MCF 10A (cell line): Measurements from ENCODE around the gene CCR3. TPM values are rescaled to one million over a fixed set of nuclear protein-coding genes. Genes with fewer than 3 reads are reported as not detected.
A peak's percentile ranks its signal among the peaks of the same experiment; 100 is the strongest.

Experiments used
- Bru-seq: library from RNA; stranded (reverse); fragments of 400-500 nt; gene quantifications from one replicate; lab custom pipeline; 2021; lab: Mats Ljungman, UMichigan
- BruChase-seq, 2 experiments: library from RNA; stranded (reverse); fragments of 400-500 nt; gene quantifications; one replicate each; lab custom pipeline; 2021; lab: Mats Ljungman, UMichigan
- BruUV-seq: library from RNA; stranded (reverse); fragments of 400-500 nt; replicated peaks from 2 replicates; lab custom pipeline; 2021; lab: Mats Ljungman, UMichigan
- CTCF ChIA-PET: fragments of 300-600 bp; sonication (Branson Sonifier 250); formaldehyde crosslinking; extraction: SDS; loops from one replicate; lab custom pipeline; 2021; ENCODE audit warnings: antibody characterized with exemption, inconsistent platforms; lab: Yijun Ruan, JAX
- POLR2A ChIA-PET: fragments of 300-600, 350-650 bp; sonication (Branson Sonifier 250); formaldehyde crosslinking; extraction: SDS; loops from one replicate; lab custom pipeline; 2020; ENCODE audit warnings: antibody characterized with exemption, inconsistent platforms; lab: Yijun Ruan, JAX
- DNase-seq: peaks from one replicate; pipeline ENCODE4 v3.0.0-alpha.2; 2018; ENCODE audit not compliant: unreplicated experiment
- H3K27ac Mint-ChIP-seq: one replicate; pipeline ENCODE4 v1.8.0; 2022; ENCODE audit warnings: mild to moderate bottlenecking, low read depth, mixed read lengths; ENCODE audit not compliant: unreplicated experiment
- H3K27me3 Mint-ChIP-seq: one replicate; pipeline ENCODE4 v1.8.0; 2022; ENCODE audit warnings: mixed read lengths; ENCODE audit not compliant: insufficient read depth, unreplicated experiment
- H3K36me3 Mint-ChIP-seq: one replicate; pipeline ENCODE4 v1.8.0; 2022; ENCODE audit warnings: mild to moderate bottlenecking, moderate library complexity, mixed read lengths; ENCODE audit not compliant: insufficient read depth, unreplicated experiment
- H3K4me1 Mint-ChIP-seq: one replicate; pipeline ENCODE4 v1.8.0; 2022; ENCODE audit warnings: mixed read lengths; ENCODE audit not compliant: insufficient read depth, unreplicated experiment
- H3K4me3 Mint-ChIP-seq: one replicate; pipeline ENCODE4 v1.8.0; 2022; ENCODE audit warnings: mild to moderate bottlenecking, moderate library complexity, mixed read lengths; ENCODE audit not compliant: unreplicated experiment
- H3K9me3 Mint-ChIP-seq: one replicate; pipeline ENCODE4 v1.8.0; 2022; ENCODE audit warnings: mixed read lengths; ENCODE audit not compliant: unreplicated experiment
- intact Hi-C: fragments of 100-400 bp; cut with micrococcal nuclease; formaldehyde crosslinking; loops from 2 replicates; pipeline ENCODE4 v1.14.1; 2022
- long read RNA-seq: library from polyadenylated mRNA; stranded (forward); transcript quantifications from one replicate; pipeline ENCODE4 v2.0.0, GENCODE V29; 2022
- total RNA-seq: library from RNA; stranded (reverse); gene quantifications from 2 replicates; pipeline ENCODE4 v1.2.3, GENCODE V29; 2022
- TF ChIP-seq, protein P1 (sequence below): fragments of 200-600 bp; IDR thresholded peaks from one replicate; pipeline ENCODE4 v1.8.0; 2022; ENCODE audit warnings: antibody characterized with exemption, mild to moderate bottlenecking; ENCODE audit not compliant: unreplicated experiment

Gene CCR3
- not detected in 2 replicates for total RNA-seq
- percentile 7 among the genes with signal in this experiment for Bru-seq, nascent RNA
- percentile 10 among the genes with signal in this experiment for BruChase-seq, experiment 1, labeled RNA remaining after a 6-hour chase
- percentile 12 among the genes with signal in this experiment for BruChase-seq, experiment 2, labeled RNA remaining after a 2-hour chase
- long read RNA-seq, partial matches to known transcripts: 0 of 2 reads
- long read RNA-seq, other reads (novel, unspliced or antisense): 2 of 2 reads

DNA sequence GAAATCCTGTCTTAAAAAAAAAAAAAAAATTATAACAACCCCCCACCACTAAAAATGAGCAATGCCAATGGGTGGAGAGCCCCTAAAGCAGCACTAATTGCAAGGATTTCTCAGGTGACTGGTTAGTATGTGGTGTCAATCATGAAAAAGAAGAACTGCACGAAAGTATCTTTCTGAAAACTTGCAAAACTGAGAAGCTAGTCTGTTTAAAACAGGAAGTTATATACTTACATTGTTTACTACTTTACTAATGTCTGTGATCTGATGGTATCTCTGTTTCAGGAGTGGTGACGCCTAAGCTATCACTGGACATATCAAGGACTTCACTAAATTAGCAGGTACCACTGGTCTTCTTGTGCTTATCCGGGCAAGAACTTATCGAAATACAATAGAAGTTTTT is at the start of gene CCR3:
CCR3 (plus strand) TSS at position 341 of the 400 bp plus-strand sequence. CDS start 22,699 bp downstream, outside the sequence.
- Mint-ChIP-seq H3K4me3 (no peak within 1 kb of the TSS), H3K27me3 (no peaks in the 10 kb centered on the region), H3K4me1 (peaks cover 21% of the 10 kb centered on the region), H3K9me3 (no peaks in the 10 kb centered on the region), H3K36me3 (no peaks in the 10 kb centered on the region), H3K27ac (no peak within 1 kb of the TSS)
- CTCF ChIA-PET: no interaction called here
- TF ChIP-seq, protein P1, sequence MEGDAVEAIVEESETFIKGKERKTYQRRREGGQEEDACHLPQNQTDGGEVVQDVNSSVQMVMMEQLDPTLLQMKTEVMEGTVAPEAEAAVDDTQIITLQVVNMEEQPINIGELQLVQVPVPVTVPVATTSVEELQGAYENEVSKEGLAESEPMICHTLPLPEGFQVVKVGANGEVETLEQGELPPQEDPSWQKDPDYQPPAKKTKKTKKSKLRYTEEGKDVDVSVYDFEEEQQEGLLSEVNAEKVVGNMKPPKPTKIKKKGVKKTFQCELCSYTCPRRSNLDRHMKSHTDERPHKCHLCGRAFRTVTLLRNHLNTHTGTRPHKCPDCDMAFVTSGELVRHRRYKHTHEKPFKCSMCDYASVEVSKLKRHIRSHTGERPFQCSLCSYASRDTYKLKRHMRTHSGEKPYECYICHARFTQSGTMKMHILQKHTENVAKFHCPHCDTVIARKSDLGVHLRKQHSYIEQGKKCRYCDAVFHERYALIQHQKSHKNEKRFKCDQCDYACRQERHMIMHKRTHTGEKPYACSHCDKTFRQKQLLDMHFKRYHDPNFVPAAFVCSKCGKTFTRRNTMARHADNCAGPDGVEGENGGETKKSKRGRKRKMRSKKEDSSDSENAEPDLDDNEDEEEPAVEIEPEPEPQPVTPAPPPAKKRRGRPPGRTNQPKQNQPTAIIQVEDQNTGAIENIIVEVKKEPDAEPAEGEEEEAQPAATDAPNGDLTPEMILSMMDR: no peak
- POLR2A ChIA-PET: no interaction called here
- intact Hi-C loops: no loop called here
- no peak for DNase-seq
- BruUV-seq: no TSS peak

- ChIA-PET CTCF (no interaction called here), POLR2A (interaction anchor here (0.9 to 1.6 kb wide), 2 partner anchors 33 to 119 kb away, joined by 3 to 4 read pairs; no protein-coding TSS in a partner anchor)
- no peaks in the 10 kb centered on the region for H3K27me3 Mint-ChIP-seq
- H3K4me1 Mint-ChIP-seq: peaks cover 28% of the 10 kb centered on the region
- intact Hi-C loops: no loop called here
- H3K9me3 Mint-ChIP-seq: no peaks in the 10 kb centered on the region
- TF ChIP-seq, protein P1: no peak
- no peak overlapping the region for H3K27ac Mint-ChIP-seq
- no TSS peak for BruUV-seq
- DNase-seq: no peak
- H3K4me3 Mint-ChIP-seq: no peak overlapping the region
- no peaks in the 10 kb centered on the region for H3K36me3 Mint-ChIP-seq
Measured at GRCh38 chr3:46192939-46193338, 49.3 kb upstream of the CCR3 start.

DNA sequence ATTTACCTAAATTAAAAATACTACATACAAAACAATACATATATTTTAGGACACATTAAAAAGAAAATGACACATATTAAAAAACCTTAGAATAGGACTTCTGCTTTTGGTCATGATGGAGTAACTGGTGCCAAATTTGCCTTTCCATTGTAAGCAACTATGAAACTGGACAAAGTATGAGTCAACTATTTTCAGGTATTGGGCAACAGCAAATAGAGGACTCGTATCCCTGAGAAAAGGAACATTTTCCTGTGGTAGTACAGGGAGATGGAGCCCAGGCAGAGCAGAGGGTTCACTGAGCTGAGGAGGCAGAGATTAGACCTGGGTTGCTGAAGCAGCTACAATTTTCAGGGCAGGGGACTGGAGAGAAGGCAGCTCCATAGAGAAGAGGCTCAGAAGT is 48.8 kb upstream of the CCR3 start:
- POLR2A ChIA-PET: interaction anchor here (0.5 to 0.9 kb wide), 2 partner anchors 9 to 33 kb away, joined by 3 read pairs; no protein-coding TSS in a partner anchor
- Mint-ChIP-seq H3K4me1 (peaks cover 23% of the 10 kb centered on the region), H3K27me3 (no peaks in the 10 kb centered on the region), H3K36me3 (no peaks in the 10 kb centered on the region), H3K9me3 (no peaks in the 10 kb centered on the region), H3K4me3 (no peak overlapping the region), H3K27ac (no peak overlapping the region)
- CTCF ChIA-PET: no interaction called here
- TF ChIP-seq, protein P1: no peak
- peak; percentile 87 for DNase-seq
- no TSS peak for BruUV-seq
- intact Hi-C loops: no loop called here

DNA sequence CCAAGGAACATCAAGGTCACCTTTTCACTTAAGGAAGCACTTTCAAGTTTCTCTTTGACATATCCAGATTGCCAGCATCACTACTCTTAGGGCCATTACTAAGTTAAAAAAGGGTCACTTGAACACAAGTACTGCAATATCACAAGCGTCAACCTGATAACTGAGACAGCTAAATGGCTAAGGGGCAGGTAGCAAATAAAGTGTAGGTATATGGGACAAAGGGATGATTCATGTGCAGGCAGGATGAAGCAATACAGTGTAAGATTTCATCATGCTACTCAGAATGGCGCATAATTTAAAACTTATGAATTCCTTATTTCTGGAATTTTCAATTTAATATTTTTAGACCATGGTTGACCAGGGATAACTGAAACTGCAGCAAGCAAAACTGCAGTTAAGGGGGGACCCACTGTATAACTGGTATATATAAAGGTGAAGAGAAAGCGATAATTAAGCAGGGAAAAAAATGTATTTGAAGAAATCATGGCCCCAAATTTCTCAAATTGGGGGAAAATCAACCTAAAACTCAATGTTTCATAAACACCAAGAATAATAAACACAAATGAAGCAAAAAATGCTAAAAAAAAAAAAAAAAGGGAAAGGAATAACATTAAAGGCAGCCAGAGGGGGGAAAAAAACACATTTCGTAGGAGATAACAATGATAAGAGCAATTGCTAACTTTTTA is 47.2 kb upstream of the CCR3 start:
- Mint-ChIP-seq H3K27ac (no peak overlapping the region), H3K9me3 (no peaks in the 10 kb centered on the region), H3K36me3 (no peaks in the 10 kb centered on the region), H3K27me3 (no peaks in the 10 kb centered on the region), H3K4me3 (no peak overlapping the region), H3K4me1 (peaks cover 23% of the 10 kb centered on the region)
- POLR2A ChIA-PET: no interaction called here
- intact Hi-C loops: no loop called here
- TF ChIP-seq, protein P1: no peak
- BruUV-seq: no TSS peak
- DNase-seq: peak; percentile 71
- CTCF ChIA-PET: no interaction called here
